Suprapubic skin (tissue), 4 donors: Measurements from ENCODE around the gene FABP1.

Source experiments
- EP300 ChIP-seq: sonication (generic); formaldehyde crosslinking; IDR thresholded peaks from one replicate; pipeline ENCODE4 v1.6.1; 2017; ENCODE audit warnings: antibody characterized with exemption
- POLR2A ChIP-seq, 2 donors: fragments of 450-650 bp; IDR thresholded peaks; one replicate each; pipeline ENCODE4 v1.6.1; 2017; ENCODE audit warnings: antibody characterized with exemption in 2 of 2, mild to moderate bottlenecking in 2 of 2, moderate library complexity in 2 of 2
- POLR2AphosphoS5 ChIP-seq, 3 donors: sonication (generic); formaldehyde crosslinking; IDR thresholded peaks; one replicate each; pipeline ENCODE4 v1.6.1; 2017; ENCODE audit warnings: antibody characterized with exemption in 3 of 3
- TF ChIP-seq, protein P1 (sequence below), 2 donors: fragments of 200-600 bp in 1 of 2; fragments of 450-650 bp in 1 of 2; sonication (generic) in 1 of 2; IDR thresholded peaks; one replicate each; pipeline ENCODE4 v1.5.1; 2016 to 2019; ENCODE audit warnings: antibody characterized with exemption in 2 of 2, mild to moderate bottlenecking in 1 of 2, moderate library complexity in 1 of 2

DNA sequence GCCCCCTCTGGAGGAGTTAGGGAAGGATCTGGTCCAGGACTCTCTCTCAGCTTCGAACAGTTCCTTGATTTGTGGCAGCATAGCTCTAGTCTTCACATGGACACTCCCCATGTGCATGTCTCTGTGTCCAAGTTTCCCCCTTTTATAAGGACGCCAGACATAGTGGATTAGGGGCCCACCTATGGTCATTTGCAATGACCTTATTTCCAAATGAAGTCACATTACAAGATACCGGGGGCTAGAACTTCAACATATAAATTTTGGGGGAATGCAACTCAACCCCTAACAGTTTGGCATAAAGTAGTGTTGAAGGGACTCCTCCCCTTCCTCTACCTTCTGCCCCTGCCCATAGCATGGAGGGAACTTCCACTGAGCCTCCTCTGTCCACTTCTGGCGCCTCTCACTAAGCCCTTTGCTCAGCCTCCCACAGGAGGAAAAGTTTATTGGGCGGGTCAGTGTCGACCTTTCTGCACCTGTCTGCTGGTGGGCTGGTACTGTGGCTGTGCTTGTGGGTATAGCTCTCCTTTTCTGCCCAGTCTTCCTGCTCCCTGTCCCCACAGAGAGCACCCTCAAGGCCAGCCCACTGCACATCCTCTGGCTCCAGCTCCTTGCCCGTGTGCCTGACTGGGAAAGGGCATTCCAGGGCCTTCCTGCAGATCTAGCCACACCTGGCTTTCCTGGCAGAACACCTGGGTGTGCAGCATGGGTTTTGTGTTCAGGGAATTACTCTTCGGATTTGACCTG is 5.5 kb downstream of the FABP1 start:
- TF ChIP-seq, protein P1, sequence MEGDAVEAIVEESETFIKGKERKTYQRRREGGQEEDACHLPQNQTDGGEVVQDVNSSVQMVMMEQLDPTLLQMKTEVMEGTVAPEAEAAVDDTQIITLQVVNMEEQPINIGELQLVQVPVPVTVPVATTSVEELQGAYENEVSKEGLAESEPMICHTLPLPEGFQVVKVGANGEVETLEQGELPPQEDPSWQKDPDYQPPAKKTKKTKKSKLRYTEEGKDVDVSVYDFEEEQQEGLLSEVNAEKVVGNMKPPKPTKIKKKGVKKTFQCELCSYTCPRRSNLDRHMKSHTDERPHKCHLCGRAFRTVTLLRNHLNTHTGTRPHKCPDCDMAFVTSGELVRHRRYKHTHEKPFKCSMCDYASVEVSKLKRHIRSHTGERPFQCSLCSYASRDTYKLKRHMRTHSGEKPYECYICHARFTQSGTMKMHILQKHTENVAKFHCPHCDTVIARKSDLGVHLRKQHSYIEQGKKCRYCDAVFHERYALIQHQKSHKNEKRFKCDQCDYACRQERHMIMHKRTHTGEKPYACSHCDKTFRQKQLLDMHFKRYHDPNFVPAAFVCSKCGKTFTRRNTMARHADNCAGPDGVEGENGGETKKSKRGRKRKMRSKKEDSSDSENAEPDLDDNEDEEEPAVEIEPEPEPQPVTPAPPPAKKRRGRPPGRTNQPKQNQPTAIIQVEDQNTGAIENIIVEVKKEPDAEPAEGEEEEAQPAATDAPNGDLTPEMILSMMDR (IDR thresholded peaks at IDR 0.05) = no peak
- TF ChIP-seq POLR2AphosphoS5 (IDR thresholded peaks at IDR 0.05) = no peak
- no peak for TF ChIP-seq POLR2A (IDR thresholded peaks at IDR 0.05)
- no peak for TF ChIP-seq EP300
